K562 (cell line): ENCODE data around the gene TCF23. TPM values are rescaled to one million over a fixed set of nuclear protein-coding genes. Genes with fewer than 3 reads are reported as not detected.

Experiments used
- ARNT ChIP-seq, 2 experiments: fragments of 450-650 bp; IDR thresholded peaks; 2 replicates each; pipeline ENCODE4 v1.6.1; 2016; ENCODE audit warnings: mild to moderate bottlenecking in 1 of 2
- BCL6 ChIP-seq: fragments of 250-450 bp; sonication (Bioruptor Pico); IDR thresholded peaks from 2 replicates; pipeline ENCODE4 v1.4.0; 2020
- BHLHE40 ChIP-seq: IDR thresholded peaks from 2 replicates; pipeline ENCODE4 v1.6.1; 2011; ENCODE audit warnings: low read length, improper control_type of control experiment
- ERF ChIP-seq: fragments of 450-650 bp; formaldehyde crosslinking; IDR thresholded peaks from 2 replicates; pipeline ENCODE4 v1.4.0; 2020; ENCODE audit warnings: mild to moderate bottlenecking, mixed read lengths
- FOS ChIP-seq: IDR thresholded peaks from 3 replicates; pipeline ENCODE4 v1.6.1; 2011; ENCODE audit not compliant: insufficient read length; ENCODE audit errors: extremely low read depth
- FOXO4 ChIP-seq: fragments of 450-650 bp; formaldehyde crosslinking; IDR thresholded peaks from 2 replicates; pipeline ENCODE4 v1.4.0; 2020; ENCODE audit warnings: mild to moderate bottlenecking, moderate library complexity
- GTF2E2 ChIP-seq: fragments of 200-800 bp; sonication (Bioruptor generic); IDR thresholded peaks from 2 replicates; pipeline ENCODE4 v1.6.1; 2016; ENCODE audit warnings: missing genetic modification characterization, missing compliant biosample characterization
- HDAC2 ChIP-seq: fragments of 450-650 bp; IDR thresholded peaks from 2 replicates; pipeline ENCODE4 v1.6.1; 2016; ENCODE audit warnings: mild to moderate bottlenecking
- ILF3 ChIP-seq: fragments of 450-650 bp; IDR thresholded peaks from 2 replicates; pipeline ENCODE4 v1.6.1; 2018; ENCODE audit warnings: antibody characterized with exemption, mild to moderate bottlenecking, moderate library complexity, borderline replicate concordance
- KLF13 ChIP-seq: fragments of 450-650 bp; IDR thresholded peaks from 2 replicates; pipeline ENCODE4 v1.6.1; 2016; ENCODE audit warnings: missing genetic modification characterization, low read depth, mild to moderate bottlenecking, missing compliant biosample characterization, moderate library complexity, borderline replicate concordance
- MBD2 ChIP-seq: sonication (generic); IDR thresholded peaks from 2 replicates; pipeline ENCODE4 v1.6.1; 2016; ENCODE audit warnings: low read depth, borderline replicate concordance
- NEUROD1 ChIP-seq: fragments of 150-350 bp; IDR thresholded peaks from 2 replicates; pipeline ENCODE4 v1.6.1; 2014; ENCODE audit warnings: borderline replicate concordance, low read length, low read depth; ENCODE audit not compliant: partially characterized antibody
- PHF8 ChIP-seq: fragments of 200-600 bp; sonication (generic); IDR thresholded peaks from 2 replicates; pipeline ENCODE4 v1.6.1; 2012; ENCODE audit warnings: mixed run types, mild to moderate bottlenecking, inconsistent platforms, low read length, moderate library complexity, borderline replicate concordance
- POLR2B ChIP-seq: fragments of 450-650 bp; IDR thresholded peaks from 2 replicates; pipeline ENCODE4 v1.6.1; 2018; ENCODE audit warnings: low read depth; ENCODE audit not compliant: partially characterized antibody
- SMARCB1 ChIP-seq: IDR thresholded peaks from 2 replicates; pipeline ENCODE4 v1.6.1; 2011; ENCODE audit warnings: improper control_type of control experiment, low read depth; ENCODE audit not compliant: insufficient read length
- SNIP1 ChIP-seq: fragments of 450-650 bp; IDR thresholded peaks from 2 replicates; pipeline ENCODE4 v1.7.1; 2017; ENCODE audit warnings: low read depth, mild to moderate bottlenecking
- SPI1 ChIP-seq: IDR thresholded peaks from 2 replicates; pipeline ENCODE4 v1.6.1; 2011; ENCODE audit warnings: low read depth, low read length, control low read depth, borderline replicate concordance
- TAF1 ChIP-seq: IDR thresholded peaks from 2 replicates; pipeline ENCODE4 v1.6.1; 2011; ENCODE audit warnings: mild to moderate bottlenecking, low read length, moderate library complexity; ENCODE audit not compliant: insufficient read depth, control insufficient read depth, severe bottlenecking; ENCODE audit errors: extremely low read depth
- WHSC1 ChIP-seq: IDR thresholded peaks from one replicate; pipeline ENCODE4 v1.6.1; 2012; ENCODE audit warnings: low read length, control low read depth, inconsistent platforms
- ZBTB17 ChIP-seq: fragments of 450-650 bp; formaldehyde crosslinking; IDR thresholded peaks from 2 replicates; pipeline ENCODE4 v1.4.0; 2020; ENCODE audit warnings: mild to moderate bottlenecking
- ZC3H11A ChIP-seq: IDR thresholded peaks from 2 replicates; pipeline ENCODE4 v1.6.1; 2012; ENCODE audit warnings: low read depth, low read length, improper control_type of control experiment
- ZFX ChIP-seq: sonication (generic); formaldehyde crosslinking; IDR thresholded peaks from 2 replicates; pipeline ENCODE4 v1.8.0; 2022; ENCODE audit warnings: mild to moderate bottlenecking, missing genetic modification reagents, moderate library complexity
- ZNF140 ChIP-seq: fragments of 250-450 bp; sonication (Bioruptor Pico); IDR thresholded peaks from 2 replicates; pipeline ENCODE4 v1.8.0; 2021; ENCODE audit warnings: moderate library complexity, mild to moderate bottlenecking, inconsistent platforms
- ZNF507 ChIP-seq: conservative IDR thresholded peaks from 2 replicates; pipeline ENCODE4 v1.6.1; 2017; ENCODE audit warnings: missing genetic modification characterization, missing compliant biosample characterization
- polyA plus RNA-seq, 8 experiments: library from polyadenylated mRNA; depleted of rRNA in 4 of 8; stranded (reverse) in 5 of 8; unstranded in 3 of 8; fragments of >200 nt; fragmentation: Nextera tagmentation in 2 of 8; fragmentation: Illumina TruSeq in 1 of 8; extraction: Ambion mirVana in 2 of 8; extraction: Trizol in 1 of 8; gene quantifications; 2 replicates each; pipeline versions ENCODE4 v1.2.1 to v1.2.3, GENCODE V29; 2011 to 2014; ENCODE audit warnings: inconsistent platforms in 1 of 8, missing spikeins in 1 of 8
- total RNA-seq, 7 experiments: library from RNA; depleted of rRNA in 6 of 7; stranded (reverse); fragments of >200 nt in 6 of 7; fragmentation: Illumina TruSeq in 2 of 7; extraction: Trizol in 2 of 7; gene quantifications; 2 replicates each; pipeline versions ENCODE4 v1.2.1 to v1.2.3, GENCODE V29; 2011 to 2021; ENCODE audit warnings: low replicate concordance in 1 of 7
- TF ChIP-seq, protein P1 (sequence below): IDR thresholded peaks from 2 replicates; pipeline ENCODE4 v1.6.1; 2011; ENCODE audit warnings: borderline replicate concordance, low read depth, mild to moderate bottlenecking, moderate library complexity, low read length; ENCODE audit not compliant: insufficient read depth, poor library complexity, severe bottlenecking
- TF ChIP-seq, protein P2 (sequence below): sonication (generic); formaldehyde crosslinking; IDR thresholded peaks from 2 replicates; pipeline ENCODE4 v1.5.0; 2020; ENCODE audit warnings: missing genetic modification reagents

TCF23 gene
- total and polyA plus RNA-seq, 9 of the 15 experiments (the other 6 are each of a cell fraction or from before 2014, with no cell fraction given): 0.07 TPM; not detected in 8

DNA sequence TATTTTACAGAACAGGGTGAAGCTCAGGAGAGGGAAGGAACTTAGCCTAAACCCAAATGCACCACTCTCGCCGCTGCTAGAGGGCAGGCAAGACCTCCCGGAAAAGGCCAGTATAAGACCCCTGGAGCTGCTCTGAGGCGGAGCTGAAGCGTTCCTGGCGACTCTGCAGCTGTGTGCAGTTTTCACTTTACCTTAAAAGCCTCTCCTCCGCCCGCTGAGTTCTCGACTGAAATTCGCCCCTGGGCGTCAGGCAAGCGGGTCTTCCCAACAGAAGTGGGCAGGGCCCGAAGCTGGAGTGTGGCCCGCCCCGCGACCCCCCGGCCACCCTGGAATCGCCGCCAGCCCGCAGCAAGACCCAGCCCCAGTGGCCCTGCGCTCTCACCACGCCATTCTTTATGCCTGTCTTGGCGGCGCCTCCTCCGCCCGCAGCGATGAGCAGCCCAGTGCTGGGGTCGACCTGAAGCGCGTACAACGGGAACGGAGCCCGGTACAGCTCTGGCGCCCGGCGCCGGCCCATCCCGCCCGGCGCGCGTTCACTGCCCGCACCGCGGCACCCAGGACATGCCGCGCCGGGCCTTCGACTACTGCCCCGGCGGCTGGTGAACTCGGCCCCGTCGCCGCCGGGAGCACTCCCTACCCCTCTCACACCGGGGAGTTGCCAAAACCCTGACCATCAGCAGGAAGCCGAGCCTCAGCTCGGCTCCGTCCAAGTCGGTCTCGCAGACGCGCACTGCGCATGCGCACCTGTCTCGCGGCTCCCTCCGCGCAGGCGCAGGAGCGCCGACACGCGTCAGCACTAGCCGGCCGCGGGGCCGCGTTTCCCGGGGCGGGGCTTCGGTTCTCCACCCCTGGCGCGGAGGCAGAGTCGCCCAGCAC, 14.7 kb upstream of the TCF23 start, which contains the start of gene PREB (continued):
- TF ChIP-seq ARNT (IDR thresholded peaks at IDR 0.05) (no peak), FOXO4 (CRISPR knock-in tag) (no peak), MBD2 (peak; percentile 87; the same call in 1 of the 2 replicates), SPI1 (no peak), GTF2E2 (tag) (no peak), BHLHE40 (no peak), SNIP1 (no peak), ERF (CRISPR knock-in tag) (0 out of 2 replicates have a peak, but pooled peaks have one; percentile 36), ILF3 (no peak), ZNF507 (tag) (no peak), ZBTB17 (CRISPR knock-in tag) (no peak), ZFX (CRISPR knock-in tag) (peak; percentile 70), SMARCB1 (no peak), BCL6 (CRISPR knock-in tag) (no peak), POLR2B (peak; percentile 99), ZC3H11A (no peak), NEUROD1 (no peak), ZNF140 (CRISPR knock-in tag) (no peak), HDAC2 (0 out of 2 replicates have a peak, but pooled peaks have one; percentile 21), PHF8 (peak; percentile 90; the same call in 1 of the 2 replicates), KLF13 (tag) (no peak), WHSC1 (no peak), TAF1 (peak; percentile 49), FOS (no peak)
- TF ChIP-seq, protein P1, sequence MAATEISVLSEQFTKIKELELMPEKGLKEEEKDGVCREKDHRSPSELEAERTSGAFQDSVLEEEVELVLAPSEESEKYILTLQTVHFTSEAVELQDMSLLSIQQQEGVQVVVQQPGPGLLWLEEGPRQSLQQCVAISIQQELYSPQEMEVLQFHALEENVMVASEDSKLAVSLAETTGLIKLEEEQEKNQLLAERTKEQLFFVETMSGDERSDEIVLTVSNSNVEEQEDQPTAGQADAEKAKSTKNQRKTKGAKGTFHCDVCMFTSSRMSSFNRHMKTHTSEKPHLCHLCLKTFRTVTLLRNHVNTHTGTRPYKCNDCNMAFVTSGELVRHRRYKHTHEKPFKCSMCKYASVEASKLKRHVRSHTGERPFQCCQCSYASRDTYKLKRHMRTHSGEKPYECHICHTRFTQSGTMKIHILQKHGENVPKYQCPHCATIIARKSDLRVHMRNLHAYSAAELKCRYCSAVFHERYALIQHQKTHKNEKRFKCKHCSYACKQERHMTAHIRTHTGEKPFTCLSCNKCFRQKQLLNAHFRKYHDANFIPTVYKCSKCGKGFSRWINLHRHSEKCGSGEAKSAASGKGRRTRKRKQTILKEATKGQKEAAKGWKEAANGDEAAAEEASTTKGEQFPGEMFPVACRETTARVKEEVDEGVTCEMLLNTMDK: no peak
- TF ChIP-seq, protein P2, sequence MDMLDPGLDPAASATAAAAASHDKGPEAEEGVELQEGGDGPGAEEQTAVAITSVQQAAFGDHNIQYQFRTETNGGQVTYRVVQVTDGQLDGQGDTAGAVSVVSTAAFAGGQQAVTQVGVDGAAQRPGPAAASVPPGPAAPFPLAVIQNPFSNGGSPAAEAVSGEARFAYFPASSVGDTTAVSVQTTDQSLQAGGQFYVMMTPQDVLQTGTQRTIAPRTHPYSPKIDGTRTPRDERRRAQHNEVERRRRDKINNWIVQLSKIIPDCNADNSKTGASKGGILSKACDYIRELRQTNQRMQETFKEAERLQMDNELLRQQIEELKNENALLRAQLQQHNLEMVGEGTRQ: no peak
